ENCODE results near the gene MROH7.

Gene MROH7

GRCh38 chr1:54742282-54742681 lies 100.7 kb downstream of the MROH7 start:
- no peak for DNase-seq (ENCODE audit: low read depth)

- no peak for DNase-seq (ENCODE audit: low read depth)
These were observed 102.0 kb downstream of the MROH7 start for GRCh38 chr1:54743416-54744226.

- no peak for DNase-seq (ENCODE audit: low read depth)
These were observed 103.1 kb downstream of the MROH7 start for GRCh38 chr1:54744696-54745095.

DNA sequence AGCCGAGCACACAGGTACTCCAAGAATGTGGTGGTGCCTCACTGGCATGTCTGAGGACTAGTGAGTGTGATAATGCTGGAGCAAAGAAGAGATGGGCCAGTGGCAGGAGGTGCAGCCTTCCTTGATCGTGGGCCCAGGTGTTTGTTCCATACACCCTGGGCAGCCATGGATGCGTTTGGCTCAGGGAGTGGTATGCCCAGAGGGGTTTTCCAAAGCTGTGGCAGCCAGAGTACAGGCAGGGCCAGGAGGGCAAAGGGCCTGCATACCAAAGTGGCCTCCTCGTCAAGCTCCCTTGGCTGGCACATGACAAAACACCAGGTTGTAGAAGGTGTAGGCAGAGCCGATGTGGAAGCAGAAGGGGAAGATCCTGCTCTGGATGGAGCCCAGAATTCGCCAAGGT lies 103.7 kb downstream of the MROH7 start:
- no peak for DNase-seq (ENCODE audit: low read depth)

DNA sequence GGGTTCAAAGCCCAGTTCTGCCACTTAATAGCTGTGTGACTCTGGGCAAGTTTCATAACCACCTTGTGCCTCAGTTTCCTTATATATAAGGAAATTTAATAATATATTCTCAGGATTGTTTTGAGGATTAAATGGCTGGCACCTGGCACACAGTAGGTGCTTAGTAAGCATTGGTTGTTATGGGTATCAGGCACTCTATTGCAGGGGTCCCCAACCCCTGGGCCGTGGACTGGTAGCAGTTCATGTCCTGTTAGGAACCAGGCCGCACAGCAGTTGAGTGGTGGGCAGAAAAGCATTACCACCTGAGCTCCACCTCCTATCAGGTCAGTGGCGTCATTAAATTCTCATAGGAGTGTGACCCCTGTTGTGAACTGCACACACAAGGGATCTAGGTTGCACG lies 104.3 kb downstream of the MROH7 start:
- no peak for DNase-seq (ENCODE audit: low read depth)

- DNase-seq (ENCODE audit: low read depth), result no peak
These were observed 106.7 kb downstream of the MROH7 start for GRCh38 chr1:54748094-54748835.

DNA sequence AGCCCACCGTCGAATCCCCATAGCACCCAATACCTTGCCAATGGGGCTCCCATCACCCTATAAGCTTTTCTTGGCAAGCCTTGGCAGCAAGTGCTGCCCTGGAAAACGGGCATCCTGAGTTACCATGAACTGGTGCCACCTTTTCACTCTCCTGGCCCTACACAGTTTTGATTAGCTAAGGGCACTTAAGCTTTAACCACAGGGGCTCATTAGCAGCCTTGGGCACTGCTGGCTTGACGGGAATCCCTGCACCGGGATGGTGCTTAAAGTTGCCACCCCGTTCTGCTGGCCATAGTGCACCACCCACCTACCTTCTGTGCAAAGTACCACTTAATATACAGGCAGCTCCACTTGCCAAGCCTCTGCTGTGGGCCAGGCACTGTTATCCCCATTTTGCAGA lies 109.0 kb downstream of the MROH7 start:
- no peak for DNase-seq (ENCODE audit: low read depth)

DNA sequence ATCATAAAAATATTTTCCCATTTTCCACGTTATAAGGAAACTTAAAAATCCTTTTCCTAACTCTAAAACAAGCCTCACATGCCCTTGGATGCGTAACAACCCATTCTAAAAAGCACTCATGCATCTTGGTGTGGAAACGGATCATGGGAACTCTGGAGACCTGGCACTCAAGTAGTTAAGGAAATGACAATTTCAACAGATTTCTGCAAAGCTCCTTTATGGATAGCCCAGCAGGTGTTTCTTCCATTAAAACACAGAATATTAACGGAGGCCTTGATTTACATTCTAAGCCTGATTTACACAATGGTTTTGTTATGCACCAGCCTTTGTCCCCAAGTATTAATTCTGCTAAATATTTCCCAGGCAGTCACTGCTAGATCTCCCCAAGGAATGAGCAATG lies 109.8 kb downstream of the MROH7 start:
- no peak for DNase-seq (ENCODE audit: low read depth)

- no peak for DNase-seq (ENCODE audit: low read depth)
These were observed 112.5 kb downstream of the MROH7 start for GRCh38 chr1:54754045-54754444.

DNA sequence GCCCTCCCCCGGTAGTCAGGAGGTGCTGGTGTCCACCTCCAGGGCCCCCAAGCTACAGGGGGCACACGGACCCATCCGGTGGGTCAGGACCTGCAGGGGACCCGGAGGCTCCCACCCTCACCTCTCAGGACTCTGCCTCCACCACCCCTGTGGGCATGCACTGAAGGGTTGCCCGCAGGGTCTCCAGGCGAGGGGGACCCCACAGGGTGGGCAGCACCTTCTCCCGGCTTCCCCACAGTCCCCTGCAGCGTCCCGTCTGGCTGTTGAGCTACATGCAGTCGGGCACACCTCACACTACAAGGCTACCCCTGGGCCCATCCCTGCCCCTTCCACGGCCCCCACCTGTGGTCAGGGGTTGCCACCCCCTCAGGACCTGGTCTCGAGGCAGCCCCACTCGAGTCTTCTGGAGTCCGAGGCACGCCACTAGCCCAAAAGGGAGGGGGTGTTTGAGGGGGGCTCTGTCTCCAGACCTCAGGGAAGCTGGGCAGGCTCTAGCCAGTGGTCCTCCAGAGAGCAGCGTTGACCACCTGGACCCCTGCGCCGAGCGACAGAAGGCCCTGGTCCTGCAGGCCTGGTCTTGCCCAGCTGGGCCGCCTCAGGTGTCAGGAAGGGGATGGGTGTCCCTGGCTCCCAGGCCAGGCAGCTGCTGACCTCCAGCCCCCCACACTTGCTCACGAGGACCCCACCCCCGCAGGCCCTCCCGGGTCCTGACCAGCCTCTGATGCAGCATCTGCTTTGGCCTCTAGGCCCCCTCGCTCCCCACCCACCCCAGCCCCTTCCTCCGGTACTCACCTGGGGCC lies 113.1 kb downstream of the MROH7 start:
- no peak for DNase-seq (ENCODE audit: low read depth)

DNA sequence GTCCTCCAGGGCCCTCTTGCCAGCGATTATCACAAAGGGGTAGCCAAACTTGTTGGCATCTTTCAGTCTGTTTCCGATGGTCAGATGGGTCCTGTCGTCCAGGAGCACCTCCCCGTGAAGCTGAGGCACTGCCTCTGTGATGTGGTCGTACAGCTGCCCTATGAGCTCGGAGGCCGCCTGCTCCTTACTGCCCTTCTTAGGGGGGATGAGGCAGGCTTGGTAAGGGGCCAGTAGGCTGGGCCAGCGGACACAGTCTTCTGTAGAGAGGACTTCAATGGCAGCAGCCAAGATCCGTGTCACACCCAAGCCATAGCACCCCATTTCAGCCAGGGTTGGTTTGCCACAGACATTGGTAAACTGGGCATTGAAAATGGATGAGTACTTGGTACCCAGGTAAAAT lies 116.2 kb downstream of the MROH7 start:
- DNase-seq (ENCODE audit: low read depth), result no peak

DNA sequence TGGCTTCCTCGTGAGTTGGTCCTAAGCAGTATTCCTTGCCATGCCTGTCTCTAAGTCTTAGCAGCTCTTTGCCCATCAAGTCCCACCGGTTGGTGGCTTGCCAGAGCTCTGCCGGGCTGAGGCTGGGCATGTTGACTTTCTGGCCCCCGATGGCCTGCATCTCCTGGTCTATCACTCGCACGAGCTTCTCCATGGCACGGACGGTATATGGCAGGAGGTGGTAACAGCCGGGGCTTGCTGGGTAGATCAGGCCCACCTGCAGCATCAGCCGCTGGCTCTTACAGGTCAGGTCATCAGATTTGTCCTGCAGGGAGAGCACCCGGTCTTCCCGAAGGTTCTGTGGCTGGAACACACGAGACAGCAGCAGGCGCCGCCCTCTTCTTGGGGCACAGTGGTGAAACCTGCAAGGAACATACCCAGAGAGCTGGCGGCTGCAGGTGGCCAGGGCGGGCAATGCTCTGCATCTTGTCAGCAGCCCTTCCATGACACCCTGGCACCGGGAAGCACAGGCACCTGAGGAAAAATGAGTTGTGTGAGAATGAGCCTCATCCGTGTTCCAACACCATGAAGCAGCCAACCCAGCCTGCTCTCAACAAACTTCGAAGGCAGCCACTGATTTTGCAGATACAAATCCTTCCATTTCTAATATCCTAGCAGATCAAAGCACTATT lies 117.2 kb downstream of the MROH7 start:
- no peak for DNase-seq (ENCODE audit: low read depth)
